HEK293T (cell line): Measurements from ENCODE around the gene GINS2.

Source experiments
- CTCF ChIA-PET: fragments of 350-600 bp; formaldehyde crosslinking; extraction: SDS; loops from one replicate; lab custom pipeline; 2021; ENCODE audit warnings: antibody characterized with exemption, inconsistent platforms; lab: Yijun Ruan, JAX
- POLR2A ChIA-PET: fragments of 350-600 bp; formaldehyde crosslinking; extraction: SDS; loops from one replicate; lab custom pipeline; 2020; ENCODE audit warnings: antibody characterized with exemption, inconsistent platforms; lab: Yijun Ruan, JAX
- DNase-seq: peaks from one replicate; pipeline ENCODE4 v3.0.0; 2012; ENCODE audit warnings: mixed read lengths; ENCODE audit errors: extremely low spot score
- ARNT ChIP-seq: fragments of 450-650 bp; IDR thresholded peaks from 2 replicates; pipeline ENCODE4 v1.6.1; 2017; ENCODE audit warnings: mild to moderate bottlenecking
- BHLHE40 ChIP-seq: fragments of 450-650 bp; IDR thresholded peaks from 2 replicates; pipeline ENCODE4 v1.6.1; 2016; ENCODE audit warnings: mild to moderate bottlenecking, moderate library complexity, borderline replicate concordance
- CTBP1 ChIP-seq: fragments of 450-650 bp; IDR thresholded peaks from 2 replicates; pipeline ENCODE4 v1.6.1; 2016; ENCODE audit warnings: borderline replicate concordance
- ELF4 ChIP-seq: fragments of 450-650 bp; IDR thresholded peaks from 2 replicates; pipeline ENCODE4 v1.6.1; 2017; ENCODE audit warnings: antibody characterized with exemption
- FOXA1 ChIP-seq: fragments of 450-650 bp; IDR thresholded peaks from 2 replicates; pipeline ENCODE4 v1.6.1; 2016; ENCODE audit warnings: mild to moderate bottlenecking
- FOXK2 ChIP-seq: fragments of 450-650 bp; IDR thresholded peaks from 2 replicates; pipeline ENCODE4 v1.6.1; 2016; ENCODE audit warnings: mild to moderate bottlenecking
- FOXM1 ChIP-seq: fragments of 450-650 bp; IDR thresholded peaks from 2 replicates; pipeline ENCODE4 v1.6.1; 2017; ENCODE audit warnings: mild to moderate bottlenecking, borderline replicate concordance
- HDGF ChIP-seq: fragments of 450-650 bp; IDR thresholded peaks from 2 replicates; pipeline ENCODE4 v1.6.1; 2017; ENCODE audit warnings: antibody characterized with exemption, borderline replicate concordance
- L3MBTL2 ChIP-seq: fragments of 450-650 bp; conservative IDR thresholded peaks from 2 replicates; pipeline ENCODE4 v1.6.1; 2016; ENCODE audit warnings: mild to moderate bottlenecking
- LEF1 ChIP-seq: fragments of 450-650 bp; IDR thresholded peaks from 2 replicates; pipeline ENCODE4 v1.6.1; 2017; ENCODE audit warnings: mild to moderate bottlenecking, borderline replicate concordance
- NFRKB ChIP-seq: fragments of 450-650 bp; IDR thresholded peaks from 2 replicates; pipeline ENCODE4 v1.6.1; 2016; ENCODE audit warnings: mild to moderate bottlenecking, moderate library complexity
- SP1 ChIP-seq: fragments of 450-650 bp; IDR thresholded peaks from 2 replicates; pipeline ENCODE4 v1.6.1; 2017
- SUZ12 ChIP-seq: fragments of 450-650 bp; IDR thresholded peaks from 2 replicates; pipeline ENCODE4 v1.6.1; 2016; ENCODE audit warnings: mild to moderate bottlenecking
- TARDBP ChIP-seq: fragments of 450-650 bp; IDR thresholded peaks from 2 replicates; pipeline ENCODE4 v1.6.1; 2016
- ZNF384 ChIP-seq: fragments of 450-650 bp; IDR thresholded peaks from 2 replicates; pipeline ENCODE4 v1.6.1; 2016
- TF ChIP-seq, protein P1 (sequence below): fragments of 450-650 bp; IDR thresholded peaks from 2 replicates; pipeline ENCODE4 v1.6.1; 2016

GINS2 gene

DNA sequence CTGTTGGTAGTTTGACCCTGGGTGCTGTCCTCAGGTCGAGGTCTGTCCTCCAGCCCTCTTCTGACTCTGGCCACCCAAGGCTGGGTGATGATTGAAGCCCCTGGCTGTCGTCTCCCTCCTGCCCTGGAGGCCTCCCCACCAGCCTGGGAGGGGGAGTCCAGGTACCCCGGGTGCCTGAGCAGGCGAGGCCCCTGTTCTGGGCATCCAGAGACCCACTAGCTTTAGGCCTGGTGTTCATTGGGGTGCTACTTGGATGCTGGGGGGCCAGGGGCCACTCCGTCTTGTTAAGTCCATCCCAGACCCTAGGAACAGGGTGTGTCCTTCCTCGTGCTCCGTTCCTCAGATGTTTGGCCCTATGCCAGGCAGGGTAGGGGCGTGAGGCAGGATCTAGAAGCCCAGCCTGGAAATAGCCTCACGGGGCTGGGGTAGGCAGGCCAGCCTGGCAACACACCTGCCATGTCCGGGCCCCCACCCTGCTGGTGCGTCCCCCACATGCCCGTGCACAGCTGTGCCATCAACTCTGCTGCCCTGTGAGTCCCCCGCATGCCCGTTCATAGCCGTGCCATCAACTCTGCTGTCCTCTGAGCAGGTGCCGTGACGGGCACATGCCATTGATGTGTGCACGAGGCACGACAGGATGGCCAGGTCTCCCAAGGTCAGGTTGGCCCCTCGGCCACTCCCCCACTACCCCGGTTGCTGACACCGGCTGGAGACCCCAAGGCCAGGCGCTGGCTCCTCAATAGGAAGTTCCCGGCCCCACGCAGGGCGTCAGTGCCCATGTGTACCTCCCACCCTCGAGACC is 36.9 kb downstream of the GINS2 start:
- ChIA-PET POLR2A (no interaction called here), CTCF (no interaction called here)
- no peak for DNase-seq
- TF ChIP-seq L3MBTL2 = no peak
- no peak for TF ChIP-seq TARDBP
- no peak for TF ChIP-seq BHLHE40
- TF ChIP-seq ELF4 = no peak
- TF ChIP-seq, protein P1, sequence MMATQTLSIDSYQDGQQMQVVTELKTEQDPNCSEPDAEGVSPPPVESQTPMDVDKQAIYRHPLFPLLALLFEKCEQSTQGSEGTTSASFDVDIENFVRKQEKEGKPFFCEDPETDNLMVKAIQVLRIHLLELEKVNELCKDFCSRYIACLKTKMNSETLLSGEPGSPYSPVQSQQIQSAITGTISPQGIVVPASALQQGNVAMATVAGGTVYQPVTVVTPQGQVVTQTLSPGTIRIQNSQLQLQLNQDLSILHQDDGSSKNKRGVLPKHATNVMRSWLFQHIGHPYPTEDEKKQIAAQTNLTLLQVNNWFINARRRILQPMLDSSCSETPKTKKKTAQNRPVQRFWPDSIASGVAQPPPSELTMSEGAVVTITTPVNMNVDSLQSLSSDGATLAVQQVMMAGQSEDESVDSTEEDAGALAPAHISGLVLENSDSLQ = no peak
- TF ChIP-seq SUZ12 = no peak
- no peak for TF ChIP-seq CTBP1
- TF ChIP-seq FOXK2 = no peak

DNA sequence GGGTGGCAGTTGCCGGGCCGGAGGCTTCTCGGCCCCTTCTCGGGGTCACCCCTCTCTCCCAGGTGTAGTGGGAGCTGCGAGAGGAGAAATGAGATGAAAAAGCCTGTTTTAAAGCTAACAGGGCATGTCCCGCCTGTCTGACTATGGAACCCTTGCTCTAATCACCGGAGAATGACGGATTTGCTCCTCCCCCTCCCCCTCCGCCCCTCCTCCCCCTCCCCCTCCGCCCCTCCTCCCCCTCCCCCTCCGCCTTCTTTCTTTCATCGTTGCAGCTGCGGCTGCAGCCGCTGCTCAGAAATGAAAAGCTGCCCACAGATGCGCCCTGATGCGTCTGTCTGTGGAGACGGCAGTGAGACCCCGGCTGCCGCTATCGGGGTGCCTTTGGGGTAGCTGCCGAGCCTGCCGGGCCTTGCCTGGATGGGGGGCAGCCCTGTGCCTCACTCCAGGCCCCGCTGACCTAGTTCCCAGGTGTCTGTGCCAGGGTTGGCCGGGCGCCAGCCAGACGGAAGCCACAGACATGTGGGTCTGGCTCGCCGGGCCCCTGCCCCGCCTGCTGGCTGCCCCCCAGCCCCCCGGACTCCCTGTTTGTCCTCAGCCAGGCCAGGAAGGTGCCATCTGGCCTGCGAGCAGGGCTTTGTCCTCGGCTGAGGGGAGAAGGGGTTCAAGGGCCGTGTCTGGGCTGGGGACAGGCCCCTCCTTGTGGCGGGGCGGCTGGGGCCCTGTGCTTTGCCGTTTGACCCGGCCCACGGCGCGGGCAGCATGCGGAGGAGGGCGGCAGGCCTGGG is 37.7 kb downstream of the GINS2 start:
- DNase-seq = no peak
- ChIA-PET CTCF (no interaction called here), POLR2A (no interaction called here)
- no peak for TF ChIP-seq ZNF384
- TF ChIP-seq L3MBTL2 = no peak
- no peak for TF ChIP-seq LEF1
- TF ChIP-seq FOXM1 = no peak
- TF ChIP-seq NFRKB = no peak
- TF ChIP-seq FOXK2 = no peak
- TF ChIP-seq HDGF = no peak
- TF ChIP-seq FOXA1 = no peak

DNA sequence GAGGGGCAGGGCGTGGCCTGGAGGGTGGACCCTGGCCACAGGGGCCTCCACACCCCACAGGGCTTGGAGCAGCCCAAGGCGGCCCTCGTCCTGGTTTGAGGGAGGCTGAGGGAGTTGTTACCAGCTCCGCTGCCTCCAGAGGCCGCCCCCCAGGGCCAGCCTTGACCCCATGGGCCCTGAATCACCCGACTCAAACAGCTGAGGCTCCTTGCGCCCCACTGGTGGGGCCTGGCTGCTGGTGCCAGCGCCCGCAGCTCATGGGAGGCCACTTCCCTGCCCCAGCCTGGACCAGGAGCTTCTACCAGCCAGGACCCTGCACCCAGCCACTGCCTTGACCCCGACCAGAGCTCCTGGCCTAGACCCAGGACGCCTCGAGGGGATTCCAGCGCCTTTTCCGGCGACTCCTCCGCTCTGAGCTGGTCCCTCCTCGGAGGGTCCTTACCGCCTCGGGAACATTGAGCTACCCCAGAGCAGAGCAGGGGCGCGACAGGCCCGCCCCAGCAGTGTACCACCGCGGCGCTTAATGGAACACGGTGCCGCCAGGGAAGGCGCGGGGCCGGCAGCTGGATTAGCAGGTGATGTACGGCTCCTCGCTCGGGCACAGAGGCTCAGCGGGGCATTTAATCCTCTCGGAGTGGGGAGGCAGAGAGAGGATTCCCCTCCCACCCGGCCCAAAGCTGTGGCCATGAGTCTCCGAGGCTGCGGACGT is 38.5 kb downstream of the GINS2 start:
- CTCF ChIA-PET = no interaction called here
- POLR2A ChIA-PET = no interaction called here
- DNase-seq = no peak
- no peak for TF ChIP-seq FOXK2
- no peak for TF ChIP-seq LEF1
- TF ChIP-seq BHLHE40 = no peak
- TF ChIP-seq SUZ12 = no peak
- no peak for TF ChIP-seq TARDBP
- no peak for TF ChIP-seq FOXM1
- TF ChIP-seq, protein P1 = no peak
- no peak for TF ChIP-seq L3MBTL2
- TF ChIP-seq SP1 = no peak

DNA sequence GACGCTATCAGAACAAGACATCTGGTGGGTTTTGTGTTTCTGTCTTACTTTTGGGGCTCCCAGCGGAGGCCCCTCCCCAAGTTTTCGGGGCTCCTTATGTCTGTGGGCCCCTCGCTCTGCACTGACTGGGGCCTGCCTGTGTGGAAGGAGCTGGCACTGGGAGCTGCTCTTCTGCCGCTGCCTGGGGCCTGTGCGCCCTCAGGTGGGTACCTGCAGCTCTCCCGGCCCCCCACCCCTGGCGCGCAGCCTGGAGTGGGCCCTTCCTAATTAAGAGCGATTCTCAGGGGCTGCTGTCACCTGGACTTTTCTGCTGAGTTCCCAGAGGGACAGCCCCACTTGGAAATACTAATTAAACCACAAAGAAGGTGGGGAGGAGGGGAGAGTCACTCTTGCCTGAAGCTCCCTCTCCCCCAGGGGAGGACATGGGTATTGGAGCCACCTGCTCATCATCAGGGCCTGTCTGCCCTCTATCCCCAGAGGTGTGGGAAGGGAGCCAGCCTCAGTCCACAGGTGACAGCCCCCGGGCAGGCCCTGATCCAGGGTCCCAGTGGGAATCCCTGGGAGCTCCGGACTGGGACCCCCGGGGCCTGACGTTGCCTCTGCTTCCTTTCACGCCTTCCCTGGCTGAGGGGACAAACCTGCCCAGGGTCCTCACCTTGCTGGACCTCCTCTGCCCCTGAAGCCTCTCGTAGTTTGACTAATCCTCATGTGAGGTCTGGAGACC is 39.2 kb downstream of the GINS2 start:
- no peak for TF ChIP-seq FOXA1
- no peak for TF ChIP-seq SP1
- no peak for TF ChIP-seq CTBP1
- TF ChIP-seq, protein P1 = no peak
- TF ChIP-seq ELF4 = no peak
- no peak for TF ChIP-seq ARNT
- no peak for TF ChIP-seq LEF1
- CTCF ChIA-PET = interaction anchor here (0.6 kb wide), 2 partner anchors 228 to 255 kb away, joined by 3 read pairs; no protein-coding TSS in a partner anchor
- DNase-seq = no peak
- POLR2A ChIA-PET = no interaction called here

DNA sequence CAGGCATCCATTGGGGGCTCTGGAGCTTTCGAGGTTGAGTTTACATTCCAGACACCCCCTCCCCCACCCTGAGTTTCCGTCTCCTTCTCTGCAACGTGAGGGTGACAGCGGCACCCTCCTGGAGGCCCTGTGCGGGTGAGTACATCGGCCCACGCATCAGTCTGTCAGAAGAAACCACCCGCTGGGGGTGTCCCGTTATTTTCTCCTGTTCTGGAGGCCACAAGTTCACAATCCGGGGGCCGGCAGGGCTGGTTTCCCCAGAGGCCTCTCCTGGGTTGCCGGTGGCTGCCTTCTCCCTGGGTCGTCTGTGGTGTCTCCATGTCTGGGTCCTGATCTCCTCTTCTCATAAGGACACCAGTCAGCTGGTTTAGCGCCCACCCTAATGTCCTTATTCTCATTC is 39.9 kb downstream of the GINS2 start:
- CTCF ChIA-PET = no interaction called here
- POLR2A ChIA-PET = no interaction called here
- TF ChIP-seq BHLHE40 (no peak), CTBP1 (no peak), FOXA1 (no peak), FOXM1 (no peak), L3MBTL2 (no peak), HDGF (no peak), LEF1 (no peak), SUZ12 (no peak), TARDBP (no peak), ZNF384 (no peak), NFRKB (no peak), ELF4 (no peak), SP1 (no peak), FOXK2 (no peak)
- TF ChIP-seq, protein P1 = no peak
- DNase-seq = no peak
